Epithelial cell of esophagus (primary cell): ENCODE measurements around the gene QSOX1.
A peak's percentile ranks its signal among the peaks of the same experiment; 100 is the strongest.

ENCODE experiments used
- DNase-seq: peaks from one replicate; pipeline ENCODE4 v3.0.0; 2010; ENCODE audit warnings: low read depth
- H3K4me3 ChIP-seq: 2 replicates; pipeline ENCODE4 v1.5.1; 2011; ENCODE audit warnings: mild to moderate bottlenecking, low read length, control low read depth
- TF ChIP-seq, protein P1 (sequence below): IDR thresholded peaks from 2 replicates; pipeline ENCODE4 v1.5.1; 2011; ENCODE audit warnings: low read depth, mild to moderate bottlenecking, low read length, control low read depth, inconsistent platforms; ENCODE audit not compliant: insufficient read depth; ENCODE audit errors: missing control alignments

The QSOX1 gene

DNA sequence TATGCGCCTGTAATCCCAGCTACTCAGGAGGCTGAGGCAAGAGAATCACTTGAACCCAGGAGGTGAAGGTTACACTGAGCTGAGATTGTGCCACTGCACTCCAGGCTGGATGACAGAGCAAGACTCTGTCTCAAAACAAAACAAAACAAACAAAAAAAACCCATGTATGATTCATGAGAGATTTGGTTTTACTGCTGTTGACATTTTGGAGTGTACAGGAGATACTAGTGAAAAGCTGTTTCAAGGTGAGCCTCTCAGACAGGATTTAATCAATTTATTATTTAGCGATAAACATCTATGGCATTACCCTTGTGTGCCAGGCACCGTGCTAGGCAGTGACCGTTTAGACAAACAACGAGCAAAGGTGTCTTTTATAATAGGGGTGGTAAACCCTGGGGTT is 91.9 kb downstream of the QSOX1 start:
- TF ChIP-seq, protein P1, sequence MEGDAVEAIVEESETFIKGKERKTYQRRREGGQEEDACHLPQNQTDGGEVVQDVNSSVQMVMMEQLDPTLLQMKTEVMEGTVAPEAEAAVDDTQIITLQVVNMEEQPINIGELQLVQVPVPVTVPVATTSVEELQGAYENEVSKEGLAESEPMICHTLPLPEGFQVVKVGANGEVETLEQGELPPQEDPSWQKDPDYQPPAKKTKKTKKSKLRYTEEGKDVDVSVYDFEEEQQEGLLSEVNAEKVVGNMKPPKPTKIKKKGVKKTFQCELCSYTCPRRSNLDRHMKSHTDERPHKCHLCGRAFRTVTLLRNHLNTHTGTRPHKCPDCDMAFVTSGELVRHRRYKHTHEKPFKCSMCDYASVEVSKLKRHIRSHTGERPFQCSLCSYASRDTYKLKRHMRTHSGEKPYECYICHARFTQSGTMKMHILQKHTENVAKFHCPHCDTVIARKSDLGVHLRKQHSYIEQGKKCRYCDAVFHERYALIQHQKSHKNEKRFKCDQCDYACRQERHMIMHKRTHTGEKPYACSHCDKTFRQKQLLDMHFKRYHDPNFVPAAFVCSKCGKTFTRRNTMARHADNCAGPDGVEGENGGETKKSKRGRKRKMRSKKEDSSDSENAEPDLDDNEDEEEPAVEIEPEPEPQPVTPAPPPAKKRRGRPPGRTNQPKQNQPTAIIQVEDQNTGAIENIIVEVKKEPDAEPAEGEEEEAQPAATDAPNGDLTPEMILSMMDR = no peak
- no peak overlapping the region for H3K4me3 ChIP-seq
- no peak for DNase-seq

GRCh38 chr1:180247061-180247460 is 92.4 kb downstream of the QSOX1 start:
- H3K4me3 ChIP-seq = no peak overlapping the region
- DNase-seq = peak; percentile 23
- TF ChIP-seq, protein P1 = no peak

- no peak overlapping the region for H3K4me3 ChIP-seq
- TF ChIP-seq, protein P1 = no peak
- DNase-seq = no peak
Measured at GRCh38 chr1:180247580-180247979, 92.9 kb downstream of the QSOX1 start.

GRCh38 chr1:180248176-180248575 is 93.5 kb downstream of the QSOX1 start:
- TF ChIP-seq, protein P1 = no peak
- H3K4me3 ChIP-seq = no peak overlapping the region
- DNase-seq = no peak

- H3K4me3 ChIP-seq = no peak overlapping the region
- no peak for DNase-seq
- TF ChIP-seq, protein P1 = no peak
Measured at GRCh38 chr1:180248731-180249681, 94.3 kb downstream of the QSOX1 start.

GRCh38 chr1:180249725-180250498 is 95.2 kb downstream of the QSOX1 start:
- H3K4me3 ChIP-seq = no peak overlapping the region
- TF ChIP-seq, protein P1 = no peak
- no peak for DNase-seq
